OCI-LY1 (cell line): ENCODE measurements around the gene ZNRD2.

Experiments
- H2AFZ ChIP-seq: fragments of 200-600 bp; sonication (generic), shearing (Covaris generic); 2 replicates; pipeline ENCODE4 v1.6.0; 2014; ENCODE audit warnings: antibody characterized with exemption, mild to moderate bottlenecking, low read length
- H3F3A ChIP-seq: fragments of 200-600 bp; sonication (generic), shearing (Covaris generic); 2 replicates; pipeline ENCODE4 v1.6.0; 2014; ENCODE audit warnings: mild to moderate bottlenecking, antibody characterized with exemption, low read length, moderate library complexity; ENCODE audit not compliant: insufficient read depth
- H3K27ac ChIP-seq: fragments of 200-600 bp; sonication (generic); 2 replicates; pipeline ENCODE4 v1.5.1; 2014; ENCODE audit warnings: low read length, mixed run types, mild to moderate bottlenecking, low read depth; ENCODE audit not compliant: poor library complexity, severe bottlenecking
- H3K27me3 ChIP-seq: fragments of 200-600 bp; sonication (generic); 2 replicates; pipeline ENCODE4 v1.6.0; 2014; ENCODE audit warnings: antibody characterized with exemption, mild to moderate bottlenecking, low read length, moderate library complexity; ENCODE audit not compliant: insufficient read depth
- H3K36me3 ChIP-seq: fragments of 200-600 bp; sonication (generic); 2 replicates; pipeline ENCODE4 v1.6.1; 2014; ENCODE audit warnings: mild to moderate bottlenecking, antibody characterized with exemption, low read length, moderate library complexity, mixed read lengths; ENCODE audit not compliant: insufficient read depth
- H3K4me1 ChIP-seq: fragments of 200-600 bp; sonication (generic); 2 replicates; pipeline ENCODE4 v1.5.1; 2014; ENCODE audit warnings: mild to moderate bottlenecking, low read length, moderate library complexity; ENCODE audit not compliant: insufficient read depth, severe bottlenecking
- H3K4me2 ChIP-seq: fragments of 200-600 bp; sonication (generic), shearing (Covaris generic); 2 replicates; pipeline ENCODE4 v1.6.1; 2014; ENCODE audit warnings: low read length
- H3K4me3 ChIP-seq: fragments of 200-600 bp; sonication (generic); 2 replicates; pipeline ENCODE4 v1.5.1; 2014; ENCODE audit warnings: low read length, low read depth, mild to moderate bottlenecking, mixed read lengths; ENCODE audit not compliant: poor library complexity, severe bottlenecking
- H3K79me2 ChIP-seq: fragments of 200-600 bp; shearing (Covaris generic); 2 replicates; pipeline ENCODE4 v1.6.1; 2016; ENCODE audit warnings: mixed run types, low read length, mixed read lengths; ENCODE audit not compliant: insufficient read depth
- H3K9ac ChIP-seq: fragments of 200-600 bp; sonication (generic), shearing (Covaris generic); 2 replicates; pipeline ENCODE4 v1.6.1; 2014; ENCODE audit warnings: mild to moderate bottlenecking, low read length, mixed read lengths
- H3K9me2 ChIP-seq: fragments of 200-600 bp; sonication (generic), shearing (Covaris generic); 2 replicates; pipeline ENCODE4 v1.6.1; 2014; ENCODE audit warnings: low read depth, mild to moderate bottlenecking, low read length, mixed read lengths
- H3K9me3 ChIP-seq: fragments of 200-600 bp; shearing (Covaris generic); 2 replicates; pipeline ENCODE4 v1.6.1; 2014; ENCODE audit warnings: low read length, mixed read lengths
- H4K20me1 ChIP-seq: fragments of 200-600 bp; sonication (generic), shearing (Covaris generic); 2 replicates; pipeline ENCODE4 v1.6.0; 2016; ENCODE audit warnings: mild to moderate bottlenecking, low read length; ENCODE audit not compliant: insufficient read depth
- CTCF ChIP-seq: fragments of 200-600 bp; sonication (generic), shearing (Covaris generic); IDR thresholded peaks from 2 replicates; pipeline ENCODE4 v1.5.1; 2017; ENCODE audit warnings: mild to moderate bottlenecking, antibody characterized with exemption, low read length, moderate library complexity, mixed read lengths
- EZH2 ChIP-seq: fragments of 200-600 bp; sonication (generic), shearing (Covaris generic); IDR thresholded peaks from 2 replicates; pipeline ENCODE4 v1.8.0; 2017; ENCODE audit warnings: borderline replicate concordance, mixed run types, mild to moderate bottlenecking, antibody characterized with exemption, low read length, moderate library complexity, mixed read lengths

Gene ZNRD2

GRCh38 chr11:65621460-65621859 lies 51.2 kb downstream of the ZNRD2 start:
- Histone ChIP-seq H3K4me2 (no peak overlapping the region), H3K4me1 (peaks cover 32% of the 10 kb centered on the region), H3K4me3 (no peak overlapping the region), H3K9me2 (no peaks in the 10 kb centered on the region), H3F3A (no peaks in the 10 kb centered on the region), H3K27me3 (no peaks in the 10 kb centered on the region), H3K79me2 (peaks cover 6% of the 10 kb centered on the region; the same call in 1 of the 2 replicates), H4K20me1 (no peaks in the 10 kb centered on the region), H3K9me3 (no peaks in the 10 kb centered on the region), H3K27ac (no peak overlapping the region), H2AFZ (no peak overlapping the region), H3K9ac (no peak overlapping the region), H3K36me3 (peaks cover 89% of the 10 kb centered on the region)
- no peak for TF ChIP-seq EZH2
- TF ChIP-seq CTCF: no peak
